ENCODE results near the gene AMN1. TPM values are rescaled to one million over a fixed set of nuclear protein-coding genes. Genes with fewer than 3 reads are reported as not detected.

The AMN1 gene
- total and polyA plus RNA-seq, 2 of the 13 experiments (the other 11 are each of a cell fraction or from before 2014, with no cell fraction given) = 7.5 to 26.5 TPM

DNA sequence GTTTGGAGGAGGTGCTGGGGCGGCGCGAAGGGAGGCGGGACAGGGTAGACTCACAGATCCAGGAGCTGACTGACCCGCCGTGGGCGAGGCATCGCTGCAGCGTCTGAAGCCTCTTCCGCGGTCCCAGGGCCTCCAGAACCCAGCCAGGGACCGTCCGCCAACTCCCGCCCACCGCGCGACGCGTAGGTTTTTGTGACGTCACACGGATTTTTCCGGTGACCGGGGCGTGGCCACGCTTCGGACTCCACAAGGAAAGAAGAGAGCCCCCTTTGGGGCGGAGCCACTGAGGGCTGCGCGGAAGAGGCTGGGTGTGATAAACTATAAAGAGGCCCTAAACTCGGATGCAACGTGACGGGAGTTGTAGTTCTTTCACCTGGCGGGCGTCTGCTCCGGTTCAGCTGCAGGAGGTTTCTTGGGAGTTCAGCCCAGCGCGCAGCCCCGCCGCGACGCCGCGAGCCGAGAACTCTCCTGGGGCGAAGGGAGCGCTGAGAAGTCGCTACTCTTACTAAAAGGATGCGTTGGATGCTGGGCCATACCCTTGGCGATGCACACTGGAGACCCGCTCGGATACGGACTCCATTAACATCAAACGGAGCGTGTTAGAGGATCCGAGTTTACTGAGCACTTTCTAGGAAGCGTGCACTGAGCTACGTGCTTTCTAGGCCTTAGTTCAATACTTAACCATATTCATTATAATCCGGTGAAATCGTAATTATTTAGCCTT is at the start of gene AMN1 (continued):
- peak; percentile 69; the same call in 1 of the 2 replicates for TF ChIP-seq ZNF670 (CRISPR knock-in tag; IDR thresholded peaks at IDR 0.05; ENCODE audit: borderline replicate concordance)
- TF ChIP-seq ZFP90 (CRISPR knock-in tag; IDR thresholded peaks at IDR 0.05; ENCODE audit: borderline replicate concordance) = peak; percentile 53; the same call in 1 of the 2 replicates
- TF ChIP-seq ZBTB1 (CRISPR knock-in tag; IDR thresholded peaks at IDR 0.05; ENCODE audit: borderline replicate concordance) = 0 out of 2 replicates have a peak, but pooled peaks have one; percentile 30
- peak; percentile 59 for TF ChIP-seq ISL2 (CRISPR knock-in tag; IDR thresholded peaks at IDR 0.05)
- TF ChIP-seq, protein P1, sequence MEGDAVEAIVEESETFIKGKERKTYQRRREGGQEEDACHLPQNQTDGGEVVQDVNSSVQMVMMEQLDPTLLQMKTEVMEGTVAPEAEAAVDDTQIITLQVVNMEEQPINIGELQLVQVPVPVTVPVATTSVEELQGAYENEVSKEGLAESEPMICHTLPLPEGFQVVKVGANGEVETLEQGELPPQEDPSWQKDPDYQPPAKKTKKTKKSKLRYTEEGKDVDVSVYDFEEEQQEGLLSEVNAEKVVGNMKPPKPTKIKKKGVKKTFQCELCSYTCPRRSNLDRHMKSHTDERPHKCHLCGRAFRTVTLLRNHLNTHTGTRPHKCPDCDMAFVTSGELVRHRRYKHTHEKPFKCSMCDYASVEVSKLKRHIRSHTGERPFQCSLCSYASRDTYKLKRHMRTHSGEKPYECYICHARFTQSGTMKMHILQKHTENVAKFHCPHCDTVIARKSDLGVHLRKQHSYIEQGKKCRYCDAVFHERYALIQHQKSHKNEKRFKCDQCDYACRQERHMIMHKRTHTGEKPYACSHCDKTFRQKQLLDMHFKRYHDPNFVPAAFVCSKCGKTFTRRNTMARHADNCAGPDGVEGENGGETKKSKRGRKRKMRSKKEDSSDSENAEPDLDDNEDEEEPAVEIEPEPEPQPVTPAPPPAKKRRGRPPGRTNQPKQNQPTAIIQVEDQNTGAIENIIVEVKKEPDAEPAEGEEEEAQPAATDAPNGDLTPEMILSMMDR (CRISPR knock-in tag; IDR thresholded peaks at IDR 0.05) = peak; percentile 30
- TF ChIP-seq ZNF317 (CRISPR knock-in tag; IDR thresholded peaks at IDR 0.05) = peak; percentile 86
- peak; percentile 35; the same call in 1 of the 2 replicates for TF ChIP-seq ZNF749 (CRISPR knock-in tag; IDR thresholded peaks at IDR 0.05; ENCODE audit: borderline replicate concordance)
- TF ChIP-seq ELF3 (CRISPR knock-in tag; IDR thresholded peaks at IDR 0.05) = peak; percentile 72; the same call in 1 of the 2 replicates
- TF ChIP-seq ERF (CRISPR knock-in tag; IDR thresholded peaks at IDR 0.05) = 0 out of 2 replicates have a peak, but pooled peaks have one; percentile 69
- TF ChIP-seq, protein P2, sequence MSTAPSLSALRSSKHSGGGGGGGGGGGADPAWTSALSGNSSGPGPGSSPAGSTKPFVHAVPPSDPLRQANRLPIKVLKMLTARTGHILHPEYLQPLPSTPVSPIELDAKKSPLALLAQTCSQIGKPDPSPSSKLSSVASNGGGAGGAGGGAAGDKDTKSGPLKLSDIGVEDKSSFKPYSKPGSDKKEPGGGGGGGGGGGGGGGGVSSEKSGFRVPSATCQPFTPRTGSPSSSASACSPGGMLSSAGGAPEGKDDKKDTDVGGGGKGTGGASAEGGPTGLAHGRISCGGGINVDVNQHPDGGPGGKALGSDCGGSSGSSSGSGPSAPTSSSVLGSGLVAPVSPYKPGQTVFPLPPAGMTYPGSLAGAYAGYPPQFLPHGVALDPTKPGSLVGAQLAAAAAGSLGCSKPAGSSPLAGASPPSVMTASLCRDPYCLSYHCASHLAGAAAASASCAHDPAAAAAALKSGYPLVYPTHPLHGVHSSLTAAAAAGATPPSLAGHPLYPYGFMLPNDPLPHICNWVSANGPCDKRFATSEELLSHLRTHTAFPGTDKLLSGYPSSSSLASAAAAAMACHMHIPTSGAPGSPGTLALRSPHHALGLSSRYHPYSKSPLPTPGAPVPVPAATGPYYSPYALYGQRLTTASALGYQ (CRISPR knock-in tag; IDR thresholded peaks at IDR 0.05) = no peak
- peak; percentile 70 for TF ChIP-seq HNRNPLL (IDR thresholded peaks at IDR 0.05; ENCODE audit: low read depth, low read length, poor library complexity, severe bottlenecking)
- peak; percentile 96 for TF ChIP-seq POGZ (CRISPR knock-in tag; IDR thresholded peaks at IDR 0.05)
- peak; percentile 77; the same call in 1 of the 2 replicates for TF ChIP-seq ZNF335 (CRISPR knock-in tag; IDR thresholded peaks at IDR 0.05)
- TF ChIP-seq ZMYM4 (CRISPR knock-in tag; IDR thresholded peaks at IDR 0.05) = peak; percentile 89
- peak; percentile 62; the same call in 1 of the 2 replicates for TF ChIP-seq MYC (CRISPR knock-in tag; IDR thresholded peaks at IDR 0.05; ENCODE audit: borderline replicate concordance)
- no peak for TF ChIP-seq ATM (IDR thresholded peaks at IDR 0.05; ENCODE audit: borderline replicate concordance)
- TF ChIP-seq ZNF331 (CRISPR knock-in tag; IDR thresholded peaks at IDR 0.05) = peak; percentile 76
- TF ChIP-seq ZNF232 (CRISPR knock-in tag; IDR thresholded peaks at IDR 0.05; ENCODE audit: borderline replicate concordance) = peak; percentile 81; the same call in 1 of the 2 replicates
- TF ChIP-seq CEBPG (CRISPR knock-in tag; IDR thresholded peaks at IDR 0.05) = 0 out of 2 replicates have a peak, but pooled peaks have one; percentile 10
- no peak for TF ChIP-seq IKZF4 (CRISPR knock-in tag; IDR thresholded peaks at IDR 0.05; ENCODE audit: borderline replicate concordance, low read depth, not compliant biosample characterization)
- TF ChIP-seq ZEB1 (IDR thresholded peaks at IDR 0.05; ENCODE audit: insufficient replicate concordance, low read depth) = peak; percentile 69
- TF ChIP-seq ZSCAN31 (CRISPR knock-in tag; IDR thresholded peaks at IDR 0.05; ENCODE audit: low read depth) = 0 out of 2 replicates have a peak, but pooled peaks have one; percentile 39
- TF ChIP-seq CBFB (CRISPR knock-in tag; IDR thresholded peaks at IDR 0.05) = no peak
- 0 out of 2 replicates have a peak, but pooled peaks have one; percentile 28 for TF ChIP-seq DR1 (CRISPR knock-in tag; IDR thresholded peaks at IDR 0.05)
- no peak for TF ChIP-seq SMAD1 (CRISPR knock-in tag; IDR thresholded peaks at IDR 0.05; ENCODE audit: borderline replicate concordance, low read depth)

All from HepG2 (cell line).